ENCODE results near the gene CDC123. TPM values are rescaled to one million over a fixed set of nuclear protein-coding genes. Genes with fewer than 3 reads are reported as not detected.

Gene CDC123
- total RNA-seq, 2 experiments from 2014 or later, result 85.4 to 105 TPM

DNA sequence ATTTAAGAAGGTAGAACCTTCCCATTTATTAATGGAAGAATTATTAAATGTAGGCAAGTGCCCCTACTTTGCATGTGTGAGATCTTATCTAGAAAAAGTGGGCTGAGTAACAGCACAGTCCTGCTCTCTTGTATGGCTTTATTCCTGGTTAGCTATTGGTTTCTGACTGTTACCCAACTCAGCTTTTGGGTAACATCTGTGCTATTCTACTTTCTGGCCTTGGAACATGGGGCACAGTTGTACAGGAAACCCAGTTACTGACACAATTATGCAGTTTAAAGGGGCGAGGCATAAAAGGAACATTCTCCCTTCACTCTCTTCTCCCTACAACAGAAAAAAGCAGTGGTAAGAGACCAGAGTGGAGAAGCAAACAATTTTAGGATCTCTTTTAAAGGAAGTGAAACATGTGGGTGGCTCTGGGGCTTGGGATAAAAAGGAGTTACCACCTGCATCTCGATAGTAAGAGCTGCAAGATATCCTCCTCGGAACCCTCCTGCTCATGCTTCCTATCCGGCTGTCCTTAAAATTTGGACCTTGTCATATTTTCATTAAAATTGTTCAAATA is 16.3 kb upstream of the CDC123 start:
- peaks cover 52% of the 10 kb centered on the region for H3K36me3 Mint-ChIP-seq (ENCODE audit: low read depth)
- H3K27me3 Mint-ChIP-seq, result no peaks in the 10 kb centered on the region
- H3K27ac Mint-ChIP-seq, result peak overlapping the region; percentile 92
- ChIA-PET POLR2A (no interaction called here), CTCF (interaction anchor here (0.7 to 1.7 kb wide), 5 partner anchors 10 to 920 kb away, joined by 3 to 6 read pairs (median 4); partner anchors contain the start of genes CDC123, NUDT5 and OPTN)
- no peak for DNase-seq
- no peak overlapping the region for H3K4me3 Mint-ChIP-seq
- peaks cover 35% of the 10 kb centered on the region for H3K4me1 Mint-ChIP-seq
- peaks cover 2% of the 10 kb centered on the region for H3K9me3 Mint-ChIP-seq

DNA sequence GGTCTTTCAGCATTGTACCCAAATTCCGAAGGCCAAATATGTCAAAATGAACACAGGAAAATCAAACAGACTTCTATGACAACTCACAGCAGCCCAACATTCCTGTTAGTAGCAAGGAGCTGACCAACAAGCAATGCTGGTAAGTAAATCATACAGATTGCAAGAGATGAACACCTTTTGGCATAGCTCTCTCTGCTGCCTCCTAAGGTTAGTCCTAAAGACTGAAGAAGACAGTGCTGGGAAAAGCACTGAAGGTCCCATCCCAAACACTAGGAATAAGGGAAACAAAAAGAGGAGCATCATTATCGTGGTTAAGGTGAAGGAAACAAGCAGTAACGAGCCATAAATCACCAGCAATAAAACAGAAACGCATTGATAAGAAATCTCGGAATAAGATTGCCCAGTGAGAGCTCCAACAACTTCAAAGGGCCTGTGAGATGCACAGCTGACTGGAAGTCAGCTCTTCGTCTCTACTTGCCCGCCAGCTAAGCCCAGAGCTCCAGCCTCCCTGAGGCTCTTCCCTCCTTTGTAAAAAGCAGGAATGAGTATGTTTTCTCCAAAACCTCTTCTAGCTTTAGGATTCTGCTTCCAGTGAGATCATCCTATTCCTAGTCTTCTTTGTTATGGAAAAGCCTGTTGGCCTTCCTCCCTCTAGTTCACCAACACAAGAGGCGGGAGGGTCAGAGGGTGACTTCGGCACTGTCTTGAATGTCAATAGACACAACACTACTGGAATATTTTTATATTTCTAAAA is 15.6 kb upstream of the CDC123 start:
- peaks cover 2% of the 10 kb centered on the region for H3K9me3 Mint-ChIP-seq
- ChIA-PET POLR2A (no interaction called here), CTCF (interaction anchor here (0.7 to 1.7 kb wide), 4 partner anchors 11 to 35 kb away, joined by 3 to 6 read pairs (median 5); partner anchors contain the start of genes CDC123 and NUDT5)
- peaks cover 39% of the 10 kb centered on the region for H3K4me1 Mint-ChIP-seq
- no peaks in the 10 kb centered on the region for H3K27me3 Mint-ChIP-seq
- H3K27ac Mint-ChIP-seq, result peak overlapping the region; percentile 92
- peaks cover 55% of the 10 kb centered on the region for H3K36me3 Mint-ChIP-seq (ENCODE audit: low read depth)
- DNase-seq, result no peak
- H3K4me3 Mint-ChIP-seq, result no peak overlapping the region

DNA sequence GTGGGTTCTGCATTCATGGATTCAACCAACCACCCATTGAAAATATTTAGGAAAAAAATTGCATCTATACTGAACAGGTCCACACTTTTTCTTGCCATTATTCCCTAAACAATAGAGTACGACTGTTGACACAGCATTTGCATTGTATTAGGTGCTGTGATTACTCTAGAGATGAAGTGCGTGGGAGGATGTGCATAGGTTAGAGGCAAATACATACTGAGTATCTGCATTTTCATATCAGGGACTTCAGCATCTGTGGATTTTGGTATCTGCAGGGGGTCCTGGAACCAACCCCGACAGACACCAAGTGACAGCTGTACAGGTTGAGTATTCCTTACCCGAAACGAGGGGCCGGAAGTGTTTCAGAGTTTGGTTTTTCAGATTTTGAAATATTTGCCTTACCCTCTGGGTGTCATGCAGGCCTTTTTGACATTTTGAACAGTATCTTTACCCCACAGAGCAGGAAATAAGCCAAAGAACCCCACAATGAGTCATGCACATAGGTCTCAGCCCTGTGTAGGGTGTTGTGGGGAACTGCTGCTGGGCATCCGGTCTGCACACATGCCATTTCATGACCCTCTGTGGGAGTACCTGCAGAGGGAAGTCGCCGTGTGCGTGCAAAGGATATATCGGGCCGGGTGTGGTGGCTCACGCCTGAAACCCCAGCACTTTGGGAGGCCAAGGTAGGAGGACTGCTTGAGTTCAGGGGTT is 14.8 kb upstream of the CDC123 start:
- Mint-ChIP-seq H3K27me3 (no peaks in the 10 kb centered on the region), H3K27ac (peak overlapping the region; percentile 92), H3K36me3 (ENCODE audit: low read depth) (peaks cover 61% of the 10 kb centered on the region), H3K4me1 (peaks cover 43% of the 10 kb centered on the region), H3K4me3 (no peak overlapping the region), H3K9me3 (peaks cover 2% of the 10 kb centered on the region)
- ChIA-PET POLR2A (no interaction called here), CTCF (interaction anchor here (1.4 kb wide), 1 partner anchor 23 kb away, joined by 3 read pairs; no protein-coding TSS in a partner anchor)
- DNase-seq, result peak; percentile 77

DNA sequence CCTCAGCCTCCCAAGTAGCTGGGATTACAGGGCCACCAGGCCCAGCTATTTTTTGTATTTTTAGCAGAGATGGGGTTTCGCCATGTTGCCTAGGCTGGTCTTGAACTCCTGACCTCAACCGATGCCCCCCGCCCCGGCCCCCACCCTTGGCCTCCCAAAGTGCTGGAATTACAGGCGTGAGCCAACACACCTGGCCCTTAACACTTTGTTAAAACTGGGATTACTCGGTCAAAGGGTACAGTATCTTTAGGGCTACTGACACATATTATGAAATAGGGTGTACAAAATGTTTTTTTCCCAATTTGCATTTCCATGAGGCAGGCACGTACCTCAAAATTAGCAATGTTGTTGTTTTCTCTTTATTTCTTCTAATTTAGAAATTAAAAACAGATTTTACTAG is 11.8 kb upstream of the CDC123 start:
- Mint-ChIP-seq H3K9me3 (peaks cover 2% of the 10 kb centered on the region), H3K36me3 (ENCODE audit: low read depth) (peaks cover 63% of the 10 kb centered on the region)
- CTCF ChIA-PET, result interaction anchor here (1.1 kb wide), 1 partner anchor 11 kb away, joined by 3 read pairs; no protein-coding TSS in a partner anchor

DNA sequence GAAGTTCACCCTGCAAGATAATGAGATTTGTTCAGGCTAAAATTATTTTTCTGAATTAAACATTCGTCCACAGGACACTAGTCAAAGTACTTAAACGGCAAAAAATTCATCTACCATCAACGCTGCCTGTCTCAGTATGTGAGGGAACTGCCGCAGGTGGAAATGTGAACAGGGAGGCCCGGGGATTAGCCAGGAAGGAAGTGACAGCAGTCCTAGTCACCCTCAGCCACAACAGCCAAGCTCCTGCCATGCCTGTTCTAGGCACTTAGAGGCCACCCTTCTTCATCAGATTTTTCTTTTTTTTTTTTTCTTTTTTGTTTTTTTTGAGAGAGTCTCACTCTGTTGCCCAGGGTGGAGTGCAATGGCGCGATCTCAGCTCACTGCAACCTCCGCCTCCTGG is 9.7 kb upstream of the CDC123 start:
- POLR2A ChIA-PET, result interaction anchor here (1.0 kb wide), 1 partner anchor 9 kb away, joined by 13 read pairs; the partner anchor contains the start of gene NUDT5

More for the DNA sequence above, 11.8 kb upstream of the CDC123 start:
- POLR2A ChIA-PET, result no interaction called here
- peaks cover 58% of the 10 kb centered on the region for H3K4me1 Mint-ChIP-seq
- no peak for DNase-seq
- H3K4me3 Mint-ChIP-seq, result no peak overlapping the region
- no peaks in the 10 kb centered on the region for H3K27me3 Mint-ChIP-seq
- H3K27ac Mint-ChIP-seq, result no peak overlapping the region

DNA sequence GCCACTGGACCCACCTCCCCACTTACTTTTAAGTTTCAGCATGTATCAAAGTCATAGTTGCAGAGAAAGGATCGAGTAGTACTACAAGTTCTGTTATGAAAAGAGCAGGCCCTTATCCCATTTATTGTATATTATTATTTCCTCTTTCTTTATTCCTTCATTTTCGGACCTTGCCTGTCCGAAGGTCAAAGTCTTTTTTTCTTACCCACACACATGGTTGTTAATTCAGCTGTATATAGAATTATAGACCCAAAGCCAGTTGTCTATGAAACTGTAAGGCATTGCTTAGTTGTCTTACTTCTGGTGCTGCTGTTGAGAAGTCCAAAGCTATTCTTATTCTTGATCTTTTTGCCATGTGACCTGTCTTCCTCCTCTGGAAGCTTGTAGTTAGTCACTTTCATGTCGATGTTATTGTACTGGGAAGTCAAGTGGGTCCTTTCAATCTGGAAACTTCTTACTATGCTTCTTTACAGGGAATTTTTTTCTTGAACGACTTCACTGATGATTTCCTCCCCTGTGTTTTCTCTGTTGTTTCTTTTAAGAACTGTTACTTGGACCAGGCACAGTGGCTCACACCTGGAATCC is 8.6 kb upstream of the CDC123 start:
- Mint-ChIP-seq H3K36me3 (ENCODE audit: low read depth) (peaks cover 59% of the 10 kb centered on the region), H3K4me1 (peaks cover 49% of the 10 kb centered on the region), H3K27me3 (no peaks in the 10 kb centered on the region), H3K9me3 (peaks cover 2% of the 10 kb centered on the region), H3K4me3 (no peak overlapping the region), H3K27ac (no peak overlapping the region)
- ChIA-PET CTCF (interaction anchor here (1.8 kb wide), 1 partner anchor 10 kb away, joined by 4 read pairs; no protein-coding TSS in a partner anchor), POLR2A (no interaction called here)
- no peak for DNase-seq

More for the DNA sequence above, 9.7 kb upstream of the CDC123 start:
- Mint-ChIP-seq H3K4me3 (no peak overlapping the region), H3K27me3 (no peaks in the 10 kb centered on the region), H3K4me1 (peaks cover 49% of the 10 kb centered on the region), H3K27ac (peak overlapping the region; percentile 51), H3K9me3 (peaks cover 2% of the 10 kb centered on the region), H3K36me3 (ENCODE audit: low read depth) (peaks cover 59% of the 10 kb centered on the region)
- DNase-seq, result no peak
- CTCF ChIA-PET, result interaction anchor here (0.6 to 1.3 kb wide), 2 partner anchors 9 to 108 kb away, joined by 4 to 7 read pairs; partner anchors contain the start of genes CDC123 and NUDT5

DNA sequence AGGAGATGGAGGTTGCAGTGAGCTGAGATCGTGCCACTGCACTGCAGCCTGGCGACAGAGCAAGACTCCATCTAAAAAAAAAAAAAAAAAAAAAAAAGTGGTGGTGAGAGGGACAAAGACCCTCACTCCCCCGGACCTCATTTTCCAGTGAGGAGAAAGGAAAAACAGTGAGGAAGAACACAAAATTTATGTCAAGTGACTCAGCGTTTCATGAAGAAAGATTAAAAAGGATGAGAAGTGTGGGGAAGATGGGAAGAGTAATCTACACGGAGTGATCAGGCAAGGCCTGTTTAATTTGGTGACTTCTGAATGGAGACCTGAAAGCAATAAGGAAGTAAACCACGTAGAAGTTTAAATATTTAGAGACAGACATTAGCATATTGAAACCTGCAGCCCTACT is 7.3 kb upstream of the CDC123 start:
- no peaks in the 10 kb centered on the region for H3K27me3 Mint-ChIP-seq
- H3K4me1 Mint-ChIP-seq, result peaks cover 57% of the 10 kb centered on the region
- no peaks in the 10 kb centered on the region for H3K9me3 Mint-ChIP-seq
- H3K27ac Mint-ChIP-seq, result no peak overlapping the region
- H3K4me3 Mint-ChIP-seq, result no peak overlapping the region
- ChIA-PET CTCF (no interaction called here), POLR2A (no interaction called here)
- no peak for DNase-seq
- peaks cover 55% of the 10 kb centered on the region for H3K36me3 Mint-ChIP-seq (ENCODE audit: low read depth)

DNA sequence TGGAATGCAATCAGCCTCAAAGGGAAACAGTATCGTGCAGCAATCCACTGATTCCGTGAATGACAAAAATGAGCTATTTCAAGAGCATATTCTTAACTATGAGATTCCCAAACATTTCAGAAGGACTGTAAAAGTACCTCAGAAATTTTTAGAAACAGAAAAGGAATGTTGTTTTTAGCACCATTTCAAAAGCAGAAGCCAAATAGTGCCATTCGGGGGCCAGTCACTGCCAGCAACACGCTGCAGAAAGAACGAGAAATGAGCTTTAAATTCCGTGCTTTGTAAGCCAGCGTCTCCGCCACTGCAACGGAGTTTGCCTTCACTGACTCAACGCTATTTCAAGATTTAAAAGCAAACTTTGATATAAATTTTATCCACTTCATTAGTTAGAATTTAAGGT is 6.6 kb upstream of the CDC123 start:
- H3K4me1 Mint-ChIP-seq, result peaks cover 64% of the 10 kb centered on the region
- no peak overlapping the region for H3K4me3 Mint-ChIP-seq
- ChIA-PET CTCF (interaction anchor here (0.7 to 1.3 kb wide), 2 partner anchors 24 to 152 kb away, joined by 4 read pairs; no protein-coding TSS in a partner anchor), POLR2A (no interaction called here)
- peaks cover 59% of the 10 kb centered on the region for H3K36me3 Mint-ChIP-seq (ENCODE audit: low read depth)
- H3K9me3 Mint-ChIP-seq, result no peaks in the 10 kb centered on the region
- no peaks in the 10 kb centered on the region for H3K27me3 Mint-ChIP-seq
- H3K27ac Mint-ChIP-seq, result no peak overlapping the region
- DNase-seq, result no peak

DNA sequence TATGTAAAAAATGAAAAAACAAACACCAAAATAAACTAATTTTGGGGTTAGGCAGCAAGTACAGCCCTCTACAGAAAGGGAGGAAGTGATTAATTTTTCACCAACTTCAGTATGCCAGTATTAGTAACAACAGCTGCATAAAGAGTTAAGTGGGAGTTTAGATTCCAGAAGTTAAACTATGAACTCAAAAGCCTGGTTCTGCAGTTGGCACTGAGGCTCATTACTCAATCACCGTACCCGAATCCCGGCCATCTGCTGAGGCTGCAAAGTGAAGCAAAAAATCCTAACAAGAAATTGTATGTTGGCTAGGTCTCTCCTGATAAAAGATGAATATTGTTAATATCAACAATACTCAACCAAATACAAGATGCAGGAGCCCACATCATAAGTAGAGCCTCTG is 4.3 kb upstream of the CDC123 start:
- peaks cover 63% of the 10 kb centered on the region for H3K4me1 Mint-ChIP-seq
- H3K4me3 Mint-ChIP-seq, result no peak overlapping the region
- peaks cover 50% of the 10 kb centered on the region for H3K36me3 Mint-ChIP-seq (ENCODE audit: low read depth)
- no peaks in the 10 kb centered on the region for H3K9me3 Mint-ChIP-seq
- DNase-seq, result no peak
- ChIA-PET POLR2A (no interaction called here), CTCF (no interaction called here)
- H3K27me3 Mint-ChIP-seq, result no peaks in the 10 kb centered on the region
- peak overlapping the region; percentile 26 for H3K27ac Mint-ChIP-seq

DNA sequence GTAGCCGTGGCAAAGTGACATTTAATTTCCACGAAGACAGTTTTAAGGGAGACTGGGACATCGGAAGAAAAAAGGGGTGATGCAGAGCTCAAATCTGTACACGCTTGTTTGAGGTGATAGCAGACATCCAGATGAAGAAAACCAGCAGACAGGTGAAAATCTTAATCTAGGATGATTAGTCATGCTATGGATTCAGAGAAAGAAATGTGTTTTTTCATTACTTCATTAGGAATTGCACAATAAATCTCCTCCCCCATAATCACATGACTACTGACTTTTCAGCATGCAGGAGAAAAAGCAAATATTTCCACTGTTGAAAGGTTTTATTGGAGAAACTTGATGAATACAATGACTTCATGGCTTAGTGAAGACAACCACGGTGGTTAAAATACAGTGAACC is 2.8 kb upstream of the CDC123 start:
- Mint-ChIP-seq H3K4me1 (peaks cover 59% of the 10 kb centered on the region), H3K4me3 (no peak overlapping the region), H3K36me3 (ENCODE audit: low read depth) (peaks cover 41% of the 10 kb centered on the region), H3K9me3 (no peaks in the 10 kb centered on the region), H3K27me3 (no peaks in the 10 kb centered on the region), H3K27ac (no peak overlapping the region)
- POLR2A ChIA-PET, result no interaction called here
- CTCF ChIA-PET, result no interaction called here
- no peak for DNase-seq

DNA sequence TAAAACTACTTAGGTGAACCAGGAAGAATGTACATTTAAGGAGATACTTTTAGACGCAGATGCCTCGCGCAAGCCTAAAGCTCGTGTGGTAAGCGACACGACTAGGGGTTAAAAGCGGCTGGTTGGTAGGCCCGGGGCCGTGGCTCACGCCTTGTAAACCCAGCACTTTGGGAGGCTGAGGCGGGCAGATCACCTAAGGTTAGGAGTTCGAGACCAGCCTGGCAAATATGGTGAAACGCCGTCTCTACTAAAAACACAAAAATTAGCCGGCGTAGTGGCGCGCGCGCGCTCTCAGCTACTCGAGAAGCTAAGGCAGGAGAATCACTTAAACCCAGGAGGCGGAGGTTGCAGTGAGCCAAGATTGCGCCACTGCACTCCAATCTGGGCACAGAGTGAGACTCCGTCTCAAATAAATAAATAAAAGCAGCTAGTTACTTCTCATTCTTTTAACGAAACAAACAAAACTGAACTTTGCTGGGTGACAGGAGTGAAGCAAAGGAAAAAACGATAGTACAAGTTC is 1.2 kb upstream of the CDC123 start:
- ChIA-PET CTCF (interaction anchor here (0.6 to 1.8 kb wide), 5 partner anchors 9 to 232 kb away, joined by 3 to 7 read pairs (median 3); no protein-coding TSS in a partner anchor), POLR2A (no interaction called here)
- Mint-ChIP-seq H3K36me3 (ENCODE audit: low read depth) (peaks cover 47% of the 10 kb centered on the region), H3K4me1 (peaks cover 67% of the 10 kb centered on the region), H3K9me3 (no peaks in the 10 kb centered on the region), H3K27ac (peak overlapping the region; percentile 95), H3K27me3 (no peaks in the 10 kb centered on the region), H3K4me3 (peak overlapping the region; percentile 92)
- peak; percentile 43 for DNase-seq

DNA sequence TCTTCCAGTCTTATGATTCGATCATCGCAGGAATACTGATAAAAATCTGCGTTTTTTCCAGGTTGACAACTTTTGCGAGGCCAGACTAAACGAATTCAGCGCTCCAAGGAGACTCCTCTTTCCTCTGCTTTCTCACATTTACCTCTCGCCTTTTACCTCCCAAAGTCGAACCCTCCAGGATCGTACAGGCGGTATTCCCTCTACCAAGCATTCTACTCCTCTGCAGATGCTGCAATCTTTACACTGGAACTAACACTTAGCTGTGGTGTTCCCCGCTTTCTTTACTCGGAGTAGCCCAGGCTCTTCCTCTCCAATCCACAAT is 746 bp upstream of the CDC123 start:
- Mint-ChIP-seq H3K4me1 (peaks cover 63% of the 10 kb centered on the region), H3K4me3 (peak overlapping the region; percentile 92), H3K9me3 (no peaks in the 10 kb centered on the region), H3K36me3 (ENCODE audit: low read depth) (peaks cover 45% of the 10 kb centered on the region), H3K27me3 (no peaks in the 10 kb centered on the region), H3K27ac (peak overlapping the region; percentile 95)
- CTCF ChIA-PET, result interaction anchor here (0.8 to 1.8 kb wide), 7 partner anchors 9 to 56 kb away, joined by 3 to 8 read pairs (median 4); no protein-coding TSS in a partner anchor
- DNase-seq, result no peak
- POLR2A ChIA-PET, result interaction anchor here (0.6 kb wide), 1 partner anchor 9 kb away, joined by 13 read pairs; no protein-coding TSS in a partner anchor
